Omental fat pad (tissue), 4 donors: ENCODE results near the gene ANGPTL3. TPM values are rescaled to one million over a fixed set of nuclear protein-coding genes. Genes with fewer than 3 reads are reported as not detected.
"Not testable (repeated sequence)": the region's sequence is repeated elsewhere in the genome, so short reads cannot be mapped to it uniquely, and the experiment has no call there.

ENCODE experiments used
- ATAC-seq: fragments of 150-250 bp; one replicate; pipeline ENCODE4 v1.9.1; 2016; ENCODE audit warnings: mild to moderate bottlenecking, moderate library complexity; ENCODE audit not compliant: low FRiP score
- DNase-seq: peaks from one replicate; pipeline ENCODE4 v3.0.0-alpha.2; 2019; ENCODE audit warnings: low spot score
- CTCF ChIP-seq, 3 donors: fragments of 450-650 bp; IDR thresholded peaks; one replicate each; pipeline ENCODE4 v1.5.1; 2016 to 2017; ENCODE audit warnings: antibody characterized with exemption in 3 of 3, mild to moderate bottlenecking in 3 of 3, moderate library complexity in 2 of 3
- total RNA-seq, 4 donors: library from RNA; depleted of rRNA; stranded (reverse); fragments of >200 nt; gene quantifications; one replicate each; pipeline ENCODE4 v1.1.0, GENCODE V29; 2016

ANGPTL3 gene
- total RNA-seq = not detected

GRCh38 chr1:62597281-62597680 is at the start of gene ANGPTL3:
Gene ANGPTL3 (plus strand): TSS chr1:62597520. CDS start chr1:62597567, 47 bp downstream.
- ATAC-seq (no peak), DNase-seq (no peak)
- TF ChIP-seq CTCF (IDR thresholded peaks at IDR 0.05) = no peak

GRCh38 chr1:62561306-62561705 is 36.0 kb upstream of the ANGPTL3 start:
- DNase-seq = no peak

GRCh38 chr1:62567182-62567581 is 30.1 kb upstream of the ANGPTL3 start:
- not testable (repeated sequence) for ATAC-seq, DNase-seq

More at GRCh38 chr1:62561306-62561705, 36.0 kb upstream of the ANGPTL3 start:
- ATAC-seq = no peak
- TF ChIP-seq CTCF (IDR thresholded peaks at IDR 0.05) = no peak

GRCh38 chr1:62567926-62568325 is 29.4 kb upstream of the ANGPTL3 start:
- DNase-seq, ATAC-seq: not testable (repeated sequence)

GRCh38 chr1:62571517-62571916 is 25.8 kb upstream of the ANGPTL3 start:
- DNase-seq, ATAC-seq: not testable (repeated sequence)

GRCh38 chr1:62572476-62572875 is 24.8 kb upstream of the ANGPTL3 start:
- no peak for ATAC-seq
- TF ChIP-seq CTCF (IDR thresholded peaks at IDR 0.05) = no peak
- DNase-seq = no peak

GRCh38 chr1:62573675-62574074 is 23.6 kb upstream of the ANGPTL3 start:
- no peak for TF ChIP-seq CTCF (IDR thresholded peaks at IDR 0.05)
- no peak for DNase-seq
- no peak for ATAC-seq

- no peak for TF ChIP-seq CTCF (IDR thresholded peaks at IDR 0.05)
- no peak for ATAC-seq
- DNase-seq = no peak
Measured at GRCh38 chr1:62585469-62586155, 11.7 kb upstream of the ANGPTL3 start.

- no peak for ATAC-seq
- no peak for TF ChIP-seq CTCF (IDR thresholded peaks at IDR 0.05)
- no peak for DNase-seq
Measured at GRCh38 chr1:62588000-62588399, 9.3 kb upstream of the ANGPTL3 start.
